SHP77 (cell line): ENCODE results near the gene JARID2.

Experiments used
- DNase-seq, 2 experiments: peaks; one replicate each; lab custom pipeline; 2025; lab: John Stamatoyannopoulos, UW

The JARID2 gene

DNA sequence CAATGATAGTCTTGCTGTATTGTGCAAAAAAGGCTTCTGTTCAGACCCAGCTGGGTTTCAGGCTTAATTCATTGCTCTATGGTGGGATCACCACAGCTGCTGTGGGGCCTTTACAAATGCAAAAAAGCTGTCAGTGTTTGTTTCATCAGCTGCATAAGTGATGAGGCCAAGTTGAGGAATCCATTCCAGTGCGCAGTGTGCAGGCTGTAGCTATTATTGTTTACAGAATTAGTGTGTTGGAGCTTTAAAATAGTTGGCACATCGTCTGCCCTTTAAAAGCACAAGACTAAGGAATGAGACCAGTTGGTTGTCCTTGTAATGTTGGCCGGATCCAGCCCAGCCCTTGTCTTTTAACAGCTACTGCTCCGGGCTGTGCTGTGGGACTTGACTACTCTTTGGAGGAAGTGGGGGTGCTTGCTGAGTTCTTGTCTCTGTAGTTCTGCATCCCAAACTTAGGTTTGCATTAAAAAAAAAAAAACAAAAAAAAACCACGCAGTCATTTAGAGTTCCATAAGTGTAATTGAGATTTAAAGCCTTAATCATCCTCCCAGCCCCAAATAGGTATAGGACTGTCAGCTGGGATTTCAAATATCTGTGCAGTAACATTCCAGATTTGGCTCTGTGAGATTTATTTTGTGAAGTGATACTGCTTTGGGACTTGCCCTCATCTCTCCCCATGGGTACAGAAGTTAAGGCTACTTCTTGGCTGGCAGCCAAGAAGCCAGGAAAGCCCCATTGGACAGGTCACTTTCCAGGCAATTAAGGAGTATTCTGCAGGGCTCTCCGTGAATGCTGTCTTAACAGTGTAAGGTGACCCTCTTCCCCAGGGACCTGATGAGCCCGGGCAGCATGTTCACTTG is 19.3 kb downstream of the JARID2 start:
- DNase-seq: no peak

DNA sequence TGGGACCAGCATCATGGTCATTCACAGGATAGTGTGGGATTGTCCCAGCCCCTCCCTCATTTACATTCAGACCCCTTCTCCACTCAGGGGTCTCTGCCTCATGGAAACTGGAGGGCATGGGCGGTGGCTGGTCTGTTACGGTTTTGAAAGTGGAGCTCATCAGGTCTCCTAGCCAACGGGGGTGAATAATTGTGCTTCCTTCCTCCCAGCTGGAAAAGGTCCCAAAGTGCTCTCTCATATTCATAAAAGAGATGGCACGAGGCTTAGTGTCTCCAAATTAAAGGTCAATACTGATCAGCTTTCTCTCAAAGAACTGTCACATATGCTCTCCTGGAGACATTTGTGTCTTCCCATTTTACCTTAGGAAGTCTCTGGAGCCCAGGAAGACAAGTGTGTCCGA is 19.9 kb downstream of the JARID2 start:
- no peak for DNase-seq

DNA sequence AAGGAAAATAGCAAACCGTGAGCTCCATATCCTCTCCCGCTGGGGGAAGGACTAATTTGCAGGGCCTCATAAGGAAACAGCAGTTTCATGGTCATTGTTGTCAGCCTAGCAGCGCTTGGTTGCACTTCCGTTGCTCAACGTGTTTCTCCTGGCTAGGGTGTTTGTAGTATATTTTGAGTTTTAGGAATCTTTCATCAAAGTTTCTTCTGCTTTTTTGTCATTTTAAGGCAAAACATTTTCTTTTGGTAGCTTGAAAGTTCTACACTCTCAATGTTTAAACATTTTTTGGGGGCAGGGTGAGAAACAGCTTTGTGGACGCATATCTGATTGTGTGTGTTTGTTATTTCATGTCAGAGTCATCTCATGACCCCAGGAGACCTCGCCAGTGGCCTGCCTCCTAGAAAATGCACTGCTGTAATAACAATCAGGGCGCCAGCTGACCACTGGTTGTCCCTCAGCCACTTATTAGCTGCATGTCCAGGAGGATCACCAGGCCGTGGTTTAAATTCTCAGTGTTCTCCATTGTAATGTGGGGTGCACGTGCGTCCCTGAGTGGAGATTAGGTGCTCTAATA is 20.6 kb downstream of the JARID2 start:
- DNase-seq: no peak

DNA sequence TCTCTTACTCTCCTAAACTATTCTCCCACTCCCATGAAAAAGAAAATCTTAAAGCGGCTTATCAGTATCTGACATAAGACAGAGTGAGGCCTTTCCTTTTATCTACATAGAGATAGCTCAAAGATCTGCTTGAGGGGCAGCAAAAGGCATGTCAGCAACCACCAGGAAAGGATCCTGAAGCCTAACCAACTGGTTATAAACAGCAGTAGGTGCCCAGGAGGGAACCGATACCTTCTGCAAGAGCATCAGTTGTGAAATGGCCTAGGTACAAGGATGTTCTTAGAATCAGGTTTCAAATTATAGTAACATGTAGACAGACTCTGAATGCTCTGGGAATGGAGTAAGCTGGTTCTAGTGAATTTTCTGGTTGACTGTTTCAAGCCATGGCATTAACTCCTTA is 21.4 kb downstream of the JARID2 start:
- DNase-seq: no peak

DNA sequence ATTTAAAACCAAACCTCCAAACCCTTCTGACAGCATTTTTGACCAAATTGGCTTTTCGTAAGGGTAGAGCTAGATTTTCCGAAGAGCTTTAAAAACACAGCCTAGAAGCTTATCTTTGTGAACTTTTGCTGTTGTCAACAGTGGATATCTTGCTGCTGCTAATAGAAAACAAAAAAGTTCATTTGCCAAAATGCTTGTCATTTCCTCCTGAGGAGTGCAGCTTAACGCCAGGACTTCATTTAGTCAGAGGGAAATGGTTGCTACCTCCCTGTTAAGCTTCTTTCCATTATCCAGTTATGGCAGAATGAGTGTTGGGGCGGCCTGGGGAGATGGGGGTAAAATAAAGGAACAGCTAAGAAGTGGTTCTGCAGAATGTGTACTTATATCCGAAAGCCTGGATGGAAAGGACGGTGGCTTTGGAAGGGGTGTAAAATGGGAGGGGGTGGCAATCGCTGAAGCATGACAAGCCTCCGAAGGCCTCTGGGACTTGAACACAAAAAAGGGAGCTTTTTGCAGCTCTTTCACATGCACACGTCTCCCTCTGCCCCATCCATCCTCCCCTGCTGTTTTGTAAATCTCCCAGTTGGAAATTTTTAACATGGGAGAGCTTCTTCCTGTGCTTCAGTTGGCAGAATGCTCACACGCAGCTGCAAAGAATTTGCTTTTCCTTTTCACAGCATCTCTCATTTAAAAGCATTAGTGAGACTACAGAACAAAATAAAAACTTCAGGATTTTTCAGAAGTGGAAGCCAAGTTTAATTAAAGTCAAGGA is 22.5 kb downstream of the JARID2 start:
- no peak for DNase-seq

DNA sequence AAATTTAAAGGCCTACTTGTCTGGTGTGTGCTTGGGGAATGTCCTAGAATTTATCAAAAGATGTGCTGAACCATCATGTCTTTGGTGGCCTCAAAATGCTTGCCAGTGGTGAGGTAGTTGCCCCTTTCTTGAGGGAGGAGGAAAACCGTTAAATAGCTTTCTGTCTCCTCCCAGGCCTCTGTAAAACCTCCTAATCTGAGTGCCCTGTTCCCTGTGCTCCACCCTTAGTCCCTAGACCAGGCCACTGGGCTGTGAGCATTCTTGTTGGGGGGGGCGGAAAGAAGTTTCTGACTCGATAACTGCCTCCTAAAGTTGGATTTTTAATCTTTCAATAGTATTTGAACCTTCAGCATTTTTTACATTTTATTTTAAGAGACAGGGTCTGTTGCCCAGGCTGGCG is 23.1 kb downstream of the JARID2 start:
- no peak for DNase-seq

DNA sequence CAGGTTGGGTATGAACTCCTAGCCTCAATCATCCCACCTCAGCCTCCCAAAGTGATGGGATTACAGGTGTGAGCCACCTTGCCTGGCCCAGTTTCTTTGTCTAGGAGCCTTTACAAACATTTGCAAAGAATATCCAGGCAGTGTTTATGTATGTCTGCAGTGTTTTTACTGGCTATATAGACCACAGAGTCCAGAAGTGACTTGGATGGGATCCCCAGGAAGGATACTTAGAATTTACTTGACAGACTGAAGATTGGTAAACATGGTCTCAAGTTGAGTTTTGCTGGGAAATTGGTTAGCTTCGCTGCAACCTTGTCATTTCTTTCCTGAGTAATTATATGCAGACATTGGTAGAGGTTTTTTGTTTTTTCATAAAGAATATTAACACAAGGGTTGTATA is 23.8 kb downstream of the JARID2 start:
- DNase-seq: no peak

DNA sequence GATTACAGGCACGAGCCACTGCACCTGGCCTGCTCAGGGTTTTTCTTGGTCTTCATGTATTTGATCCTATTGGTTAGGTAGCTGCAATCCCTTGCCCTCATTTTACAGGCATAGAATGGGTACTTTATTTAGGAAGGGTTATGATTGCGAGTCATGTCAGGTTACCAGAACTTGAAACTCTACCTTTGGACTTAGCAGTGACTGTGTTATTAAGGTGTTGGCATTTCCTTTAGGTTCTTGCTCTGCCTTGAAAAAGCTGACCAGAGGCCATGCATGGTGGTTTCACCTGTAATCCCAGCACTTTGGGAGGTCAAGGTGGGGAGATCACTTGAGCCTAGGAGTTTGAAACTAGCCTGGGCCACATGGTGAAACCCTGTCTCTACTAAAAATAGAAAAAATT is 24.5 kb downstream of the JARID2 start:
- no peak for DNase-seq

DNA sequence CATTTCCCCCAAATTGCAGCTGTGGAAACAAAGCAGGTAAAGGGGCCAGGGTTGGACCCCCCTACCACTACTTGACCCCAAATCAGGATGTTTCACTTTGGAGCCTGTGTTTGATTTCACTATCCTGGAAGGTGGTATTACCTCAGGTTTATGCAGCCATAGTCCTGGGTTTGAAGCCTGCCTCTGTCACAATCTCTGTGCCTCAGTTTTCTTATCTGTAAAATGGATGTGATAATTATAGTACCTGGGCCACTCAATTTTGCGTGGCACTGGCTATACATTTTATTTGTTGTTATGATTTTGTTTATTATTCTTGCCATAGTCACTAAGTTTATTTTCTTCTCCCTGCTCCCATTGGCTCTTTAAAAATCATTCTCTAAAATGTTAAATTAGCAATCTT is 26.7 kb downstream of the JARID2 start:
- DNase-seq: no peak

DNA sequence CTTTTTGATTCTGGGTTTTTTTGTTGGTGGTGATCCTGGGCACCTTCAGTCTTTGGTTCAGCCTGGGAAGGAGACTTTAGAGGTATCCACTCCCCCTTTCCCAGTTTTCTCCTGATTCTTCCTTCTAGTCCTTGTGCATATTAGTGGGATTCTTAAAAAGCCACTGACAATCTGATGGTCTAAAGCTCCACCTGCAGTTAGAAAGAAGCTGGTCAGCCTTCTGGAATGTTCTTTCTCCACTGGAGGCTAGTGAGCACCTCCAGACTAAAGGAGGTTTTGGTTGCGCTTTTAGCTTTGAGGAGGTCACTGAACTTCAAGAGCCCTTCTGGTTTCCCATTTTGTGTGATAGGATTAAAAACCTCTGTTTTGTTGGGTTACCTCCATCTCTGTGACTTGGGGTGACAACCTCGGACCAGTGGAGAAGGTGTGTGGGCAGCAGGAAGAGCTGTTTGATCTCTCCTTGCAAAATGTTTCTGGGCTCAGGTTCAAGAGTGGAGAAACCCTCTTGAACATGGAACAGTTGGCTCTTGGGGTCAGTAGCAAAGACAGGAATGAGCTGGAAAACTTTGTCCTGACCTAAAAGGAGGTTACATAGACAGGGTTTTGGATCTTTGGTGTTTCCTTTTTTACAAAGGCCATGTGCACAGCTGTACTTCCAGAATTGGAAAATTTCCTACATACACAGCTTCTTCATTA is 29.0 kb downstream of the JARID2 start:
- no peak for DNase-seq

DNA sequence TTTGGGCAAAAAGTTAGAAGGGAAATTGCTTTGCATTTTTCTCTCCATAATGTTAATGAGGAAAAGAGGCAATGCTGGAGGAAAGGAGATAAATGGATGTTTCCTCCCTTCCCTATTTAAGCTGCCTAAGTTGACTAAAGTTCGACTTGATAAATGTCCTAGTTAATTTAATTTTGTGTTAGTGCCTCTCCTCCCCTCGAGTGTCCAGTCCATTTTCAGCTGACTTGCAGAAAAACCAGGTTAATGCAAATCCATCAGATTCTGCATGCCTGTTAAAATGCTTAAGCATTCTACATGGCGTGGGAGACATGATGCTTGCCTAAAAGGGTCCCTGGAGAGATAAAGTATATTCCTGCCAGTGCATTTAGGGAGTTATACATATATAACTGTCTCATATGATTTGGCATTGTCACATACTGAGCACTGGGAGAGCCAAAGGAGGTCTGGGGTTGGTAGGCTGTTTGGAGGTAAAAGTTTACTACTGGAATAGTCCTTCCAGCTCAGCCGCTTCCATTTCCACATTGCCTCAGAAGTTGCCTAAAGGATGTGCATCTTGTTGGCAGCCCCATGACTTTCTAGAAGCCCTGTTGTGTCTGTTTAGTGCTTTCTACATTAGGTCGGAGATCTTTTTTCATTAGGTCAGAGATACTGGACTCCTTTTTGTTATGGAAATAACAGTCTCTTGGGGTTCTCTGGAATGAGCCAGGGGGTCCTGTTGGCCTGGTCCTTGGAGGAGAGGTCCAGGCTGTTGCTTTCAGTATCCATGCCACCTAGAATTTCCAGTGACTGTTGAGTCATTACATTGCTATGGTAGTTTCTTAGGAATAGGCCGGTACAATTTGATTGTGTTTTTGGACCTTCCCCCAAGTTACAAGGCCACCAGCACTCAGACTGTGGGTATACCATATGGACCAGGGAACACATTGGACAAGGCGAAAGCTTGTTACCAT is 30.4 kb downstream of the JARID2 start:
- no peak for DNase-seq

DNA sequence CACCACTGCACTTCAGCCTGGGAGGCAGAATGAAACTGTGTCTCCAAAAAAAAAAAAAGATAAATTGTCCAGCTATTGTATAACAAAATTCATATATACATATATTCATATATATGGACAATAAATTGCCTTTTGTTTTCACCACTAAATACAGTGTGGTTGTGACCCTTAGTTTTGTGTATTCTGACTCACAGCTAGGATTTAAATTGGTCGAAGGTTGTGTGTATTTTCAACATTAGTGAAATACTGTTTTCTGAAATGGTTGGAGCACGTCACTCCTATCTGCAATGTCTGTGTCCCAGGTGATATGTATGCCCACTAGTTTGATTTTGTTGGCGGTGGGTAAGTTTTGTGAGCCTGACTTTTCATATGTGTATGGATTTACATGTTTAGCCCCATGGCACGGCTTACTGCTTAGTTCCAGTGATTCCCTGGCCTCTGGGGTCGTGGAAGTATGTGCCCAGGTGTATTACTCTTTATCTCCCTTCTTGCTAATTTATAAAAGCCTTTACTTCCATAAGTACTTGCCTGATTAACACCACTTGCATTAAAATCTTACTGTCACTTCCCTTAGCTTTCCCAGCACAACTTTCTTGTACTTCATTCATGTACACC is 33.3 kb downstream of the JARID2 start:
- no peak for DNase-seq

DNA sequence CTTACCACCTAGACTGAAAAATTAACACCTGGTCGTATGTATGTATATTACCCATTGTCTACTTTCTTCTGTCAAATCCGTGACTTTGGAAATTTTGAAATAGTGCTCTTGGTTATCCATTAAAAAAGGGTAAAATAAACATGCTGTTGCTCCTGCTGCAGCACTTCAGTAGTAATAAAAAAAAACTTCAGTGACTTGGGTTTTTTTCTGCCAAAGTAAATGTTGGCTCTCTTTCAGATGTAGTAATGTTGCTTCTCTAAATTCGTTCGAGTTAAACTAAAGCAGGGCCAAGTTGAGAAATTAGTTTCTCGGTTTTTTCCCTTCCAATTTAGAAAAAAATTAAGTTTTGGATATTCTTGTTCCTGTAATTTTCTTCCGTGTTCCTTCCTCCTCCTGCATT is 34.2 kb downstream of the JARID2 start:
- no peak for DNase-seq

DNA sequence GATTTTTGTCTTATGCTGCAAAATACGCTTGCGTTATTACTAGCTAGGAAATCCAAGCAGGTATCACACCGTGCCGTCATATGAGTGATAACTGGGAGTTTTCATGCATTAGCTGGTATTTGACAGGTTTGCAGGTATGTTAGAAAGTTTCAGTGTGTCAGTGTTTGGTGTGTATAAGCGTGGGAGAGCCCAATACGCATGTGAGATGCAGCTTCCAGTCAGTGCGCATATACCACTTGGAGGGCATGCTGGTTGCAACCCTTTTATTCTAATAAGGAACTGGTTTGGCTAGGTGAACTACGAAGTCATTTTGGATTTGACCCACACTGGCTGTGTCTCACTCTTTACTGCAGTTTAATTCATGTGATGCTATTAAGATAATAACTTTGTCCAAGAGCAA is 35.1 kb downstream of the JARID2 start:
- no peak for DNase-seq

DNA sequence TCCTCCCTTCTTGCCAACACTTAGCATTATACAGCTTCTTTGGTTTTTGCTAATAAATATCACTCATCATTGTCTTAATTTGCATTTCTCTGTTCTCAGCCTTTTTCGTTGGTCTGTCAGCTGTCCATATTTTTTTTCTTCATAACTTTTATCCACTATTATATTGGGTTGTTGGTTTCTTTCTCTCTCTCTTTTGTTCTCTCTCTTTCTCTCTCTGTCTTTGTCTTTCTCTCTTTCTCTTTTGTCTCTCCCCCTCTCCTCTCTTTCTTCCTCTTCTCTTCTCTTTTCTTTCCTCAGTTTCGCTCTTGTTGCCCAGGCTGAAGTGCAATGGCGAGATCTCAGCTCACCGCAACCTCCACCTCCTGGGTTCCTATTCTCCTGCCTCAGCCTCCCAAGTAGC is 36.5 kb downstream of the JARID2 start:
- DNase-seq: no peak

DNA sequence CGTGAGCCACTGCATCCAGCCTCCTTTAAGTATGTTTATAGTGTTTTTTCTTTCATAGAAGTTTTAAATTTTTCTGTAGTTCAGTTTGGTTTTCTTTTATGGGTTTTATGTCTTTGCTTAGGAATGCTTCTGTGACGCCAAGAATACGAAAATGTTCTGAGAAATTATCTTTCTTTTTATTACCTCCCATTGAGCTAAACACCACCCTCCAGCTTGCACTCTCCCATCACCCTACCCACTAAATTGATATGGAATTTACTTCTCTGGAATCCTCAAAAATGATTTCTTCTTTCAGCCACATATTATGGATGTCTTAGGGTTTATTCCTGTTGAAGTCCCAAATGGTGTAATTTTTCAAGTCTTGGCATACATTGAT is 38.1 kb downstream of the JARID2 start:
- DNase-seq: no peak

DNA sequence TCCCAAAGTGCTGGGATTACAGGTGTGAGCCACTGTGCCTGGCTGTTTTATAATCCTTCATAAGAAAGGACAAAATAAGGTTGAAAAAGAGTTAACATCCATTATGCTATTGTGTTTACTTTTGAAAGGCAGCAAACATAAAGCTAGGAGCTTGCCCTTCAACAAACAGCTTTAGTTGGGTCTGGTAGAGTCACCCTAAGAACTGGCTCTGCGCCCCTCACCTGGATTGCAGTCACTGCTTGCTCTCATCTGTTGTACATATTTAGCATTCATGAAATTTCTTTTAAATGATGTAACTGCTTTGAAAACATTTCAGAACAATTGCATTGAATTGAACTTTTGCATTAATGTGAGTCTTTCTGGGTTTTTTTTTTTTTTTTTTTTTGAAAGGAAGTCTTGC is 38.9 kb downstream of the JARID2 start:
- DNase-seq: no peak

DNA sequence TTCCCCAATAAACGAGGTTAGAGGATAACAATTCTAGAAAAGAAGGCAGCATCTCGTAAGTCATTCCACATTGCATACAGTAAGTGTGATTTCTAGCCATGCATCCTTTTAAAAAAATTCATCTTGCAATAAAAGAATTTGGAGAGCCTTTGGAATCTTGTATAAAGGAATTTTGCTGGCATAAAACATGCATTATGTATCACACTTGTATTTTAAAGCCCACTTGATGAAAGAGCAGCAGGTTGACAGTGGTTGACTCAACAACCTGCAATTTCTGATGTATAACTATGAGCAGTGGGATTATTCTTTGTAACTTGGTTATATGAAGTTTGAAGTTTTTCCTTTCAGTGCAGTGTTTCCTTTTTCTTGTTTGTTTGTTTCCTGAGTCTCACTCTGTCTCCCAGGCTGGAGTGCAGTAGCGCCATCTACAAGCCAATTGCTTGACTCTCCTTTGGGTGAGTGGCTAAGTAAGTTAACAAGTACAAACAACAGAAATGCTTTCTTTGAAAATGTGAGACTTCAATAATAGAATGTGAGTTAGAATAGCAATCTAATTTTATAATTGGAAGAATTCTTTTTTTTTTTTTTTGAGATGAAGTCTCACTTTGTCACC is 39.9 kb downstream of the JARID2 start:
- DNase-seq: no peak

DNA sequence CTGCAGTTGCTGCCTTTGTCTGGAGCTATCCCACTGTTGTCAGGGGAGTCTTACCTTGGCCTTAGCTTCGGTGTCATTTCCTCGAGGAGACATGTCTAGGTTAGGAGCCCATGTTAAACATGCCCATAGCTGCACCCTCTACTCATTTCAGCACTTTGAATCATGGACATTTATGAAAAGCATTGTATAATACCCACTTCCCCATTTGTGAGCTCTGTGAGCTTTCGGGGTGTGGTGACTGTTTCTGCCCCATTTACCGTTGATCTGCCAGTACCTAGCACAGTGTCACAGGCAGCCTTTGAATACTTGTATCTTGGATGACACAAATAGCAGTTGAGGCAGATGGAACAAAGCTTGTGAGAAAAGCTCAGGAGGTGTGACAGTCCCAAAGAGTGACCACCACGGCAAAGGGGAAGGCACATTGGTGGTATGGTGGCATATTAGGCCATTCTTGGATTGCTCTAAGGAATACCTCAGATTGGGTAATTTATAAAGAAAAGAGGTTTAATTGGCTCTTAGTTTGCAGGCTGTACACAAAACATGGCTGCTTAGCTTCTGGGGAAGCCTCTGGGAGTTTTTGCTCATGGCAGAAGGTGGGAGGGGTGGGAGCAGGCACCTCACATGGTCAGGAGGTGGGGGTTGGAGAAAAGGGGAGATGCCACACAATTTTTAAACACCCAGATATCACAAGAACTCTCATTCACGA is 42.0 kb downstream of the JARID2 start:
- DNase-seq: no peak

DNA sequence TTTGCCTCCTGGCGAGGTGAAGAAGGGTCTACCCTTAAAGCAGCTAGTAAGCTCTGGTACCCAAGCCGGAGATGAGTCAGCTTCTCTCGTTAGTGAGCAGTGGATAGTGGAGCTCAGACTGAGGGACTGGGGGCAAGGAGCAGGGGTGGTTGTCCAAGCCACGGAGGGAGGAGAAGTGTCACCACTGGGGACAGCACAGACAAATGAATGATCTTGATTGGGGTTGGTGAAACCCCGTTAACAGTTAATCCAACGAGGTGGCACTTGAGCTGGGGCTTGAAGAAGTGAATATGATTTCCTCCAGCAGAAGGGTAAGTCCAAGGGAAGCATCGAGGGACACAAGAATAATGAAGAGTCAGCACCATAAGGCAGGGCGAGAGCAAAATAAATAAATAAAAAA is 43.0 kb downstream of the JARID2 start:
- no peak for DNase-seq
